Measurements from ENCODE around the gene PCGF3.
"Not testable (repeated sequence)": the region's sequence is repeated elsewhere in the genome, so short reads cannot be mapped to it uniquely, and the experiment has no call there.

PCGF3 gene

DNA sequence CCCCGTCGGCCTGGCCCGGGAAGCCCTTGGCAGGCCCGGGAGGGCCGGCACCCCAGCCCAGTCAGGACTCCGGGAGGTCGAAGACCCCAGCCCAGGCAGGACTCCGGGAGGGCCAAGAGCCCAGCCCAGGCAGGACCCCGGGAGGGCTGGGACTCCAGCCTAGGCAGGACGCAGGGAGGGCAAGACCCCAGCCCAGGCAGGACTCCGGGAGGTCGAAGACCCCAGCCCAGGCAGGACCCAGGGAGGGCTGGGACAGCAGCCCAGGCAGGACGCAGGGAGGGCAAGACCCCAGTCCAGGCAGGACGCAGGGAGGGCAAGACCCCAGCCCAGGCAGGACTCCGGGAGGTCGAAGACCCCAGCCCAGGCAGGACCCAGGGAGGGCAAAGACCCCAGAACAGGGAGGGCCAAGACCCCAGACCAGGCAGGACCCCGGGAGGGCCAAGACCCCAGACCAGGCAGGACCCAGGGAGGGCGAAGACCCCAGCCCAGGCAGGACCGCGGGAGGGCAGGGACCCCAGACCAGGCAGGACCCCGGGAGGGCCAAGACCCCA is 526 bp downstream of the PCGF3 start:
- DNase-seq: not testable (repeated sequence)

DNA sequence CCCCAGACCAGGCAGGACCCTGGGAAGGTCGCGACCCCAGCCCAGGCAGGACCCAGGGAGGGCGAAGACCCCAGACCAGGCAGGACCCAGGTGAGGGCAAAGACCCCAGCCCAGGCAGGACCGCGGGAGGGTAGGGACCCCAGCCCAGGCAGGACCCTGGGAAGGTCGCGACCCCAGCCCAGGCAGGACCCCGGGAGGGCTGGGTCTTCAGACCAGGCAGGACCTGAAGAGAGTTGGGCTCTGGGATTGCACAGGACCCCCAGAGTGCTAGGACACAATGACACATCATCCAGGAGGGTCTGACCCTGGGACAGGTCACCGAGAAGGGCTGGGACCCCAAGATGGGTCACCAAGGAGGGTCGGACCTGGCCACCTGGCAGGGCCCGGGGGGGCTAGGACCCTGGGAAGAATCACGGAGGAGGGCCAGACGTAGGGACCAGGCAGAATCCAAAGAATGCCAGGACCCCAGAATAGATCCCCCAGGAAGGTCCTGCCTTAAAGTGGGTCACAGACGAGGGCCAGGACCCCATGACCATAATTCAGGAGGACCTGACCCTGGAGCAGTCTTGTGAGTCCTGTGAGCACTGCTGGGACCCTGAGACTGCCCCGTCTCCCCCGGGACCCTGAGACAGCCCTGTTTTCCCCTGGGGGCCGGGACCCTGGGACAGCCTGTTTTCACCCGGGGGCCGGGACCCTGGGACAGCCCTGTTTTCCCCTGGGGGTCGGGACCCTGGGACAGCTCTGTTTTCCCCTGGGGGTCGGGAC is 1.4 kb downstream of the PCGF3 start:
- no peak for DNase-seq

DNA sequence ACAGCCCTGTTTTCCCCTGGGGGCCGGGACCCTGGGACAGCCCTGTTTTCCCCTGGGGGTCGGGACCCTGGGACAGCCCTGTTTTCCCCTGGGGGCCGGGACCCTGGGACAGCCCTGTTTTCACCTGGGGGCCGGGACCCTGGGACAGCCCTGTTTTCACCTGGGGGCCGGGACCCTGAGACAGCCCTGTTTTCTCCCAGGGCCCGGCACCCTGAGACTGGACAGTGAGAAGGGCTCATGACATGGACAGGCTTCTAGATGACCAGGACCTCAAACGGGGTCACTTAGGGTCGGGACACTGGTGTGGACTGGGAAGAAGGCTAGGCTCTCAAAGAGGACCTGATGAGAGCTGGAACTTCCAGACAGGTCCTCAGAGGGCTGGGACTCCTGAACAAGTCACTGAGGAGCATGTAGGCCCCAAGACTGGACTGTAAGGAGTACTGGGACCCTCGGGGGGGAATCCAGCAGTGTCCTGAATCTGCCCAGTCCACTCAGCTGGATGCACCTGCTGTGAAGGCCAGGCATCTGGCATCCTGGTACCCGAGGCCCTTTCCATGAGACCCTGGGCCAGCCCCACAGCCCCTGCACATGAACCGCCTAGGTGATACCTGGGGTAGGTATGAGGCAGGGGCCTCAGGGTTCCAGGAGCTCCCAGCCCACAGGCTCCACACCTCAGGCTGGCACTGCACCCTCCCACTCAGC is 2.4 kb downstream of the PCGF3 start:
- no peak for DNase-seq

DNA sequence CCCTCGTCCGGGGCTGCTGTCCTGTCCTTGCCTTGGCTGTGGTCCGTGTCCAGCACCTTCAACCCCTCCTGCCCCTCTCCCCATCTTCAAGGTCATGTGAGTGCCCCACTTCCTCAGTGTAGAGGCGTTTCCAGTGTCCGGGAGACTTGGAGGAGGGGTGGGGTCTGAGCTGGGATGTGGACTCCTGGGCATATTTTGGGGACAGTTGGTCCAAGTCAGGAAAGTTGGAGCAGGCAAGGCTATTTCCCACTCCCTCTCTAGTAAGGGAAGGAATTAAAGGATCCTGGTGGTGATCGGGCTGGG is 3.0 kb downstream of the PCGF3 start:
- DNase-seq: no peak

DNA sequence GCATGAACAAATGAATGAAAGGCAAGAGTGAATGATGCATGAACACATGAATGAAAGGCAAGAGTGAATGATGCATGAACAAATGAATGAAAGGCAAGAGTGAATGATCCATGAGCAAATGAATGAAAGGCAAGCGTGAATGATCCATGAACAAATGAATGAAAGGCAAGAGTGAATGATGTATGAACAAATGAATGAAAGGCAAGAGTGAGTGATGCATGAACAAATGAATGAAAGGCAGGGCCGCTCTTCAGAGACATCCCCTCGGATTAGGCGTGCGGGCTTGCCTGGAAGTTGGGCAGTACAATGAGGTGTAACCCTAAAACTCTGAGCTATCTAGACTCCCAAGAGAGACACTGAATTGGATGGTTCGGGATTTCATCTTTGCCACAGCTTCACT is 3.7 kb downstream of the PCGF3 start:
- no peak for DNase-seq

DNA sequence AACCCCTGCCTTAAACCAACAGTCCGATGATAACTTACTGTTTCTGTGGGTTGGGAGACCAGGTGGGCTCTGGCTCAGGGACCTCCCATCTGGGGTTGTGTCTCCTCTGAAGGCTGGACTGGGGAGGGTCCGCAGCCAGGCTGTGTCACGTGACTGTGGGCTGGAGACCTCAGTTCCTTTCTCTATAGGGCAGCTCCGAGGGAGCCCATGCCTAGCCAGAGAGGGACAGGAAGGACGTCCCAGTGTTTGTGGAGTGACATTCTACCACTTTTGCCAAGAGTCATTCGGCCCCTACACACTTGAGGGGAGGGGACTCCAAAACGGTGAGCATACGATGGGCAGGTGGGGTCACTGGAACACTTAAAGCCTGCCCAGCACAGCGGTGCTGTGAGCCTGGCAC is 4.5 kb downstream of the PCGF3 start:
- DNase-seq: no peak

DNA sequence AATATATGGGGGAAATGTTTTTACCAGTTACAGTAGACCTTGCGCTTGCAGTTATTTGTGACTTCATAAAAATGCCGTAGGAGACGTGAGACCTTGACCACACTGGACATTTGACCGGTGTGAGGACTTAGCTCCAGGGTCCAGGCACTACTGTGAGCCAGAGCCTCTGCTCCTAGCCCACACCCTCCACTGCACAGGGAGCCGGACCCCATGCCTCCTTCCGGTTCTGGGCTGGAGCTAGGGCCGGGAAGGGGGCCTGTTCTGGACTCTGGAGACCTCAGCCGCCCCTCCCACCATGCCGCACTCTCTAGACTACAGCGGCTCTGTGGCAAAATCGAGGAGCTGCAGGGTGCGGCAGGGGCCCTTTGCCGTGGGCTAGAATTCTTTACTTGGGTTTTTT is 5.3 kb downstream of the PCGF3 start:
- DNase-seq: no peak

DNA sequence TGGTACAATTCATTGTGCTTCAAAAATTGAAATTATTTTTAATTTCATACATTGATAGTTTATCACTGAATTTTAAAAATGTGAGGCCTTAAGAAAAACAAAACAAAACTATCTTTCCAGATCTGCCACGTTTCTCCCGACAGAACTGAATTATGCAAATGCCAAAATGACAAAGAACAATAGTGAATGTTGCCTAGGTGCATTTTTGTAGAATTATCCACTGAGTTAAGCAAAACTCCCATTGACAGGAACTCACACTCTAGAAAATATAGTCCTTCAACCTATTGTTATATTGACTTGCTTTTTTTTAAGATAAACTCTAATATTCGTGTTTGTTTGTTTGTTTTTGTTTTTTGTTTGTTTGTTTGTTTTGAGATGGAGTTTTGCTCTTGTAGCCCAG is 6.5 kb downstream of the PCGF3 start:
- DNase-seq: no peak

DNA sequence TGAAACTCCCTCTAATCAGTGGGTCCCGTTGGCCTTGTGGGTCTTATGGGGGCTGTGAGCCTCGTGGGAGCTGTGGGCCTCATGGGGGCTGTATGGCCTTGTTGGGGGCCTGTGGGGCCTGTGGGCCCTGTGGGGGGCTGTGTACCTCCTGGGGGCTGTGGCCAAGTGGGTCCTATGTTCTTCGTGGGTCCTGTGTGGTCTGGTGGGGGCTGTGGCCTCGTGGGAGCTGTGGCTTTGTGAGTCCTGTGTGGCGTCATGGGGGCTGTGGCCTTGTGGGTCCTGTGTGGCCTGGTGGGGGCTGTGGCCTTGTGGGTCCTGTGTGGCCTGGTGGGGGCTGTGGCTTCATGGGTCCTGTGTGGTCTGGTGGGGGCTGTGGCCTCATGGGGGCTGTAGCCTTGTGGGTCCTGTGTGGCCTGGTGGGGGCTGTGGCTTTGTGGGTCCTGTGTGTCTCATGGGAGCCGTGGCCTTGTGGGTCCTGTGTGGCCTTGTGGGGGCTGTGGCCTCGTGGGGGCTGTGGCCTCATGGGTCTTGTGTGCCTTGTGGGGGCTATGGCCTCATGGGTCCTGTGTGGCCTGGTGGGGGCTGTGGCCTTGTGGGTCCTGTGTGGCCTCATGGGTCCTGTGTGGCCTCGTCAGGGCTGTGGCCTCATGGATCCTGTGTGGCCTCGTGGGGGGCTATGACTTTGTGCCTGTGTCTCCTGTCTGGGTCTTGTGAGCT is 7.4 kb downstream of the PCGF3 start:
- DNase-seq: no peak

DNA sequence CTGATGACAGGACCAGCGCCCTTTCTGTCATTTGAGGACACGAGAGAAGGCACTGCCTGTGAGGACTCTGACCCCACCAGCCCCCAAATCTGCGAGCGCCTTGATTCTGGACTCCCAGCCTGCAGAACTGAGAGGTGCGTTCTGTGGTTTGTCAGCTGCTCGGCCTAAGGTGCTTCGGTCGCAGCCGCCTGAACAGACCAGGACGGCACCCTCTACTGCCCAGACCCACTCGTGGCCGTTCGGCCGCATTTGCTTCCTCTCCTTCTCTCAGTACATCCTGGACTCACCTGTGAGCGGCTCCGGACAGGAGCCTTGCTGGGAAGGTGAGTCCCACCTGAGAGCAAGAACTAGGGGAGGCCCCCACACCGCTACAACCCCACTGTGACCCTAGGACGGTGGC is 8.5 kb downstream of the PCGF3 start:
- no peak for DNase-seq

DNA sequence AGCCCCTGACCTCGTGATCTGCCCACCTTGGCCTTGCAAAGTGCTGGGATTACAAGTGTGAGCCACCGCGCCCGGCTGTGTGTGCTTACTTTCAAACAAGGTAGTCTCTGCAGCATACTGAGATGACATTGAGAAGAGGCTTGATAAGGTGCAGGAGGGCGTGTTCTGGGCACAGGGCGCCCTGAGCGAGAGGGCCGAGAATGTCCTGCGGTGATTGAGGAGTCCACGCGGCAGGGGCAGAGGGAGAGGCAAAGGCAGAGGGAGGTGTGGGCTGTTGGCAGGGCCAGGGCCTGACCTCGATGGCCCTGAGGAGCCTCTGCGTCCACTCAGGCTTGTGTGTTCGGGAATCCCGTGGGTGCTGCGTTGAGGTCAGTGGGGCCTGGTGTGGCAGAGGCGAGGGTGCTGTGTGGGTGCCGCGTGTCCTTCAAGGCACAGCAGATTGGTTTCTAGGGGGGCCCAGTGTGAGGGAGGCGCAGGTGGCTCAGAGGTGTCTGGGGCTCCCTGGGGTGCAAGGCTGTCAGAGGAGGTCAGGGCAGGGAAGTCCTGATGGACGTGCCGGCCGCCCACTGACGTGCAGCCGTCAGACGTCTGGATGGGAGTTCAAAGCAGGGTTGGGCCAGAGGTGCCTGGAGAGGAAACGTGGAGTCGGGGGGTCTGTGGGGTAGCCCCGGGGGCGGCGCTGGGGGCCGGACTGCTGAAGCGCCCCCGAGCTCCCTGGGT is 12.1 kb downstream of the PCGF3 start:
- DNase-seq: no peak

DNA sequence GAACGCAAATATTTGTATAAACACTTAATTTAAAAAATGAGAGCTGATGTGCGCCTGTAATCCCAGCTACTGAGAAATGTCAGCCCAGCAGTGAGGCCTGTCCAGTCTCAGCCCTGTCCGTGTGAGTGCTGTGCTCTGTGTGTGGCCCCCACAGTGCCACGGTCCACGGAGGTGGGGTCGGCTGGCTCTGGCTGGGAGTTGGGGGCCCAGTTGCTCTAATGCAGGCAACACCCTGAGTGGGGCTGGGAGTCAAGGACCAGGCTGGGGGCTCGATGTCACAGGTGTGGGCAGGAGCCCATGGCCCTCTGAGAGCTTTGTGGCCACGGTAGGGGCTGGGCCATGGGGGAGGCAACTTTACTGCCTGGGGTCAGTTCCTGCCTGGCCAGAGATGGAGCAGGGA is 12.8 kb downstream of the PCGF3 start:
- DNase-seq: no peak

DNA sequence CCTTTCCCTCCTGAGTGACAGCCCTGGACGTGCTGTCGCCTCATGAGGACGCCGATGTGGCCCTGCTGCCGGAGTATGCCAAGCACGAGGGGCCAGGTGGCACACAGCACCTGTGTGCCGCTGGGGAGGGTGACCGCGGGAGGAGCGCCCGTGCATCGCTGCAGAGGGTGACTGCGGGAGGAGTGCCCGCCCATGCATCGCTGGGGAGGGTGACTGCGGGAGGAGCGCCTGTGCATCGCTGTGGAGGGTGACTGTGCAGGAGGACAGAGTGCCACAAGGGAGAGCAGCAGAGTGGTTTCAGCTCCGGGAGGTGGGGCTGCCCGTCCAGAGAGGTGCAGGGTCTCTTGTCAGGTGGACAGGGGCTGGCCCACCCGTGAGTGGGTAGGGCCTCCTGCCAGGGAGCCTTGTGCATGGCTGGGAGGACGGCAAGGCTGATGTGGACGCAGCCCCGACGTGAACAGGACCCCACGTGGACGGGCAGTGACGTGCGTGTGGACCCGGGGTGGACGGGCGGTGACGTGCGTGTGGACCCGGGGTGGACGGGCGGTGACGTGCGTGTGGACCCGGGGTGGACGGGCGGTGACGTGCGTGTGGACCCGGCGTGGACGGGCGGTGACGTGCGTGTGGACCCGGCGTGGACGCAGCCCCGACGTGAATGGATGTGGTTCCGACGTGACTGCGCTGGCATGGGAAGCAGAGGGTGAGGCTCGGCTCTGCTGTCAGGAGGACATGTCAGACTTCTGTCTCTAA is 14.7 kb downstream of the PCGF3 start:
- DNase-seq: no peak

DNA sequence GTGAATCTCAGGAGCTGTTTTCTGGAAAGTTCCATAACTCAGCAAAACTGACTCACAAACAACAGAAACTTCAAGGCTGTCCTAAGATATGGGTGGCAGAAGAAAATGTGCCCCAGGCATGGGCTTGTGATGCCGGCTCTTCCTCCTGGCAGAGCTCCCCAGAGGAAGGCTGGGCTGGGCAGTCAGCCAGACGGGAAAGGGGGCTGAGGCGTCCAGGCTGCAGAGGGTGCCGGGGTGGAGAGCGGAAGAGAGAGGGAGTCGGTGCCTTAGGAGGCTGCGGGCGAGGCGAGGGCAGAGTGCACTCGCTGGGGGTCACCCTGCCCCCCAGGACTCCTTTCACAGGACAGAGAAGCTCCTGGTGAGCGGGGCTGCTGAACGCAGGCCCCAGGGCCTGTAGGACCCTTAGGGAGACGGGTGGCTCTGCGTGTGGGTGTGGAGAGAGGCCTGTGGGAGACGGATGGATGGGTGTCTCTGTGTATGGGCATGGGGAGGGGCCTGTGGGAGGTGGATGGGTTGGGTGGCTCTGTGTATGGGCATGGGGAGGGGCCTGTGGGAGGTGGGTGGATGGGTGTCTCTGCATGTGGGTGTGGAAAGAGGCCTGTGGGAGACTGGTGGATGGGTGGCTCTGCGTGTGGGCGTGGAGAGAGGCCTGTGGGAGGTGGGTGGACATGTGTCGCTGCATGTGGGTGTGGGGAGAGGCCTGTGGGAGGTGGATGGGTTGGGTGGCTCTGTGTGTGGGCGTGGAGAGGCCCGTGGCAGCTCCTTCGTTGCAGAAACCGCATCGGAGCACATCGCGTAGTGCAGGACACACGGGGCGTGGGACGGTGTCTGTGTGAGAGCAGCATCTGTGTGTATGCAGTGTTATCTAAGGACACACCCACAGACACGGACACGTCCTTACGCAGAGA is 15.9 kb downstream of the PCGF3 start:
- DNase-seq: peak; percentile 52

DNA sequence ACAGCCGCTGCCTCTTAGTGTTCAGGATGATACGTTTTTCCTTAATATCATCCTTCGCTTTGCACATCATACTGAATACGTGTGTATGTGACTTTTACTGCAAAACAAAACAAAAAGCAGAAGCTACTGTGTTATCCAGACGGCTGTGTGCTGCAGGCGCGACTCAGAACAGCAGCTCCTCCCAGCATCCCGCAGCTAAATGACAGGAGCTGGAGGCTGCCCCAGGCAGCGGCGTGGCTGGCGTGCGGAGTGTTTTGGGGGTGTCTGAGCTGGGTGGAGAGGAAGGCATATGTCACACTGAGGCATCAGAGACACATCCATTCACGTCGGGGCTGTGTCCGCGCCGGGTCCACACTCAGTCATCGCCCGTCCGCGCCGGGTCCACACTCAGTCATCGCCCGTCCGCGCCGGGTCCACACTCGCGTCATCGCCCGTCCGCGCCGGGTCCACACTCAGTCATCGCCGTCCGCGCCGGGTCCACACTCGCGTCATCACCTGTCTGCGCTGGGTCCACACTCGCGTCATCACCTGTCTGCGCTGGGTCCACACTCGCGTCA is 16.6 kb downstream of the PCGF3 start:
- DNase-seq: no peak

DNA sequence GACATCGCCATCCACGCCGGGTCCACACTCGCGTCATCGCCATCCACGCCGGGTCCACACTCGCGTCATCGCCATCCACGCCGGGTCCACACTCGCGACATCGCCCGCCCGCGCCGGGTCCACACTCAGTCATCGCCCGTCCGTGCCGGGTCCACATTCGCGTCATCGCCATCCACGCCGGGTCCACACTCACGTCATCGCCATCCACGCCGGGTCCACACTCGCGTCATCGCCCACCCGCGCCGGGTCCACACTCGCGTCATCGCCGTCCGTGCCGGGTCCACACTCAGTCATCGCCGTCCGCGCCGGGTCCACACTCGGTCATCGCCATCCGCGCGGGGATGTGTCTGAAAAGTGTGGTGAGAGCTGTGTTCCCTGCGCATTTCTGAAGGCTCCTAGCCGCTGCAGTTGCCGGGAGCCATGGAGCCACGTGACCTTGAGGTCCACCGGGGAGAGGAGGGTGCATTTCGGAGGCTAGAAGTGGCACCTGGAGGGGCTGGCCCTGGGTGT is 17.3 kb downstream of the PCGF3 start:
- no peak for DNase-seq

DNA sequence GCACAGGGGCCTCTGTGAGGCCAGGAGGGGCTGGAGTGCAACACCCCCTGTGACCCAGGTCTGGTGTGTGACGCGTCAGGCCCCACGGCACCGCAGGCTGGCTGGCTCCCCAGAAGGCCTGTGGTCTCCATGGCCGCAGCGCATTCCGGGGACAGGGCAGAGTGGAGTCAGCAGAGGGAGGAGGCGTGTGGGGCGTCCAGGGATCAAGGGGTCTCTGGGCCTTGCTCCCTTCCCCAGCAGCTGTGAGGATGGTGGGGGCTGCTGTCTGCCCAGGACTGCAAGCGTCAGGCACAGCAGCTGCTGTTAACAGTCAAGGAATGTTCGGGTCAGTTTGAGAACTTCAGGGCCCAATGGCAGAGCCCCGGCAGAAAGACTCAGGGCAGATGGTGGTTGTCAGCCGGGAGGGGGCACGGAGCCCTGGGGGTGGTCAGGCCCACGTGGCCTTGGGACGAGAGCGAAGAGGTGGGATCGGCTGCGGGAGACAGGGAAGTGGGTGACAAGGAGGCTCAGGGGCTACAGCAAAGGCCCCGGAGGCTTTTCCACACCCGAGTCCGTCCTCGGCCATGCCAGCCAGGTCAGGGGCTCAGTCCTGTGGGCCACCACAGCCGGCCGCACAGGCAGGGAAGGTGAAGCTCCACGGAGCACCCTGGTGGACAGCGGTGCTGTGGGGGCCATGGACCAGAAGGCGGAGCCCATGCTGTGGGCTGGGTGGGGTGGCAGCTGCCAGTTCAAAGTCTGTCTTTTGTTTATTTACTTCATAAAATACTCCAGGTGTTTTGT is 18.3 kb downstream of the PCGF3 start:
- DNase-seq: no peak

DNA sequence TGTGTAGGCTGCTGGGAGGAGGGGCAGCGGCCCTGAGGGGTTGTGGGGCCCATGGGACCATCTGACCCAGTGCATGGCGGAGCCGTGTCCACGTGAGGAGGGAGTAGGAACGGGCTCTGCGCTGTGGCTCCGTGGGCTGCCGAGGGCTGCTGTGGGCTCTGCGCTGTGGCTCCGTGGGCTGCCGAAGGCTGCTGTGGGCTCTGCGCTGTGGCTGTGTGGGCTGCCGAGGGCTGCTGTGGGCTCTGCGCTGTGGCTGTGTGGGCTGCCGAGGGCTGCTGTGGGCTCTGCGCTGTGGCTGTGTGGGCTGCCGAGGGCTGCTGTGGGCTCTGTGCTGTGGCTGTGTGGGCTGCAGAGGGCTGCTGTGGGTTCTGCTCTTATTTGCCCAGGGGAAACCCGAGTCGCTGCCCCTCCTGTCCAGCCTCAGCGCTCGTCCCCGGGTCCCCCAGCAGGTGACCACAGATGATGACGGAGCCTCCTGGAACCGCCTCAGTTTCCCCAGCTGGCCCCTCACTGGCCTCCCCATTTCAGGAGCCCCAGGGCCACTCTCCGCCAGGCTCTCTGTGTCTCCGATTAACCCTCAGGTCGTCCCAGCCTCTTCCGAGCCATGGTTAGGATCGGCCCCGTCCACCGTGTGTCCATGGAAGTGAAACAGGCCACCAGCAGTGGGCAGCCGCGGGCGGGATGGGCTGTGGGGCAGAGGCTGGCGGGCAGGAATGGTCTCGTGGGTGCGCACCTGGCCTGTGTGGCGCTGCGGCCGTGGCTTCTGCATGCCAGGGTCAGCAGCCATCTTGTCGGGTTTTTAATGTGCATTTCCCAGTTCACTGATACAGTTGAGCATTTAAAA is 20.0 kb downstream of the PCGF3 start:
- DNase-seq: no peak

DNA sequence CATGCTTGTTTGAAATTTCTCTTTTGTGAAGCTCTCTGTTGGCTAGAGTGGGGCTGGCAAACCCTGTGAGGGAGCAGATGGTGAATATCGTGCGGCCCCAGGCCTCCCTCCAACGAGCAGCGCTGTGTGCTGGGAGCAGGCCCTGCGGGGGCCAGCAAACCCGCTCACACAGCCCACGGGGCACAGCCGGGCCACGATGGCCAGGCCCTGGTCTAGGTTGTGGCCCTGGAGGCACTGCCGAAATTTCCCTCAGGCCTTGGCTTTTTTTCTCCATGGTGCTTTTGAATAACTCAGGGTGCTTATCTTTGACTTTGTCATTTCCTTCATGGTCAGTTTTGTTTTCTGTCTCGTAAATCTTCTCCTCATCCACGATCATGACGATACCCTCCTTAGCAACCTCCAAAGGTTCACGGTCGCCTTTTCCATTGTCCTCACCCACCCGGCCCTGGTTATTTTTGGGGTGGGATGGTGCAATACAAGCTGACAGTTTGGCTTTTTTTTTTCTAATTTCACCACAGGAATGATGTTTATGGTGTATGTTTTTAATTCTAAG is 20.7 kb downstream of the PCGF3 start:
- no peak for DNase-seq

All from GF-D8 (cell line).